Hepatocyte (in vitro differentiated cells): ENCODE data around the gene MICAL3. TPM values are rescaled to one million over a fixed set of nuclear protein-coding genes. Genes with fewer than 3 reads are reported as not detected.
A peak's percentile ranks its signal among the peaks of the same experiment; 100 is the strongest.

Experiments used
- DNase-seq: peaks from one replicate; pipeline ENCODE4 v3.0.0-alpha.2; 2016; ENCODE audit warnings: low spot score
- H2AFZ ChIP-seq: fragments of 200-600 bp; sonication (generic); 2 replicates; pipeline ENCODE4 v1.6.0; 2016; ENCODE audit warnings: antibody characterized with exemption, mild to moderate bottlenecking
- H3K27ac ChIP-seq: fragments of 200-600 bp; sonication (generic); 2 replicates; pipeline ENCODE4 v1.5.1; 2016; ENCODE audit warnings: mild to moderate bottlenecking
- H3K27me3 ChIP-seq: fragments of 200-600 bp; sonication (generic); 2 replicates; pipeline ENCODE4 v1.6.1; 2016
- H3K36me3 ChIP-seq: fragments of 200-600 bp; sonication (generic); replicated peaks from 2 replicates; pipeline ENCODE4 v1.5.1; 2016; ENCODE audit warnings: low read depth; ENCODE audit not compliant: insufficient read depth
- H3K4me1 ChIP-seq: fragments of 200-600 bp; sonication (generic); 2 replicates; pipeline ENCODE4 v1.5.1; 2016; ENCODE audit warnings: mild to moderate bottlenecking, moderate library complexity; ENCODE audit not compliant: insufficient read depth
- H3K4me2 ChIP-seq: fragments of 200-600 bp; sonication (generic); 2 replicates; pipeline ENCODE4 v1.6.0; 2016
- H3K4me3 ChIP-seq: fragments of 200-600 bp; sonication (generic); 2 replicates; pipeline ENCODE4 v1.5.1; 2016; ENCODE audit warnings: mild to moderate bottlenecking
- H3K79me2 ChIP-seq: fragments of 200-600 bp; sonication (generic); 2 replicates; pipeline ENCODE4 v1.6.0; 2017; ENCODE audit warnings: mild to moderate bottlenecking
- H3K9me2 ChIP-seq: fragments of 200-600 bp; sonication (generic); replicated peaks from 2 replicates; pipeline ENCODE4 v1.6.0; 2017; ENCODE audit warnings: mild to moderate bottlenecking; ENCODE audit not compliant: insufficient read depth
- H3K9me3 ChIP-seq: fragments of 200-600 bp; sonication (generic); 2 replicates; pipeline ENCODE4 v1.5.1; 2016; ENCODE audit warnings: low read depth, mild to moderate bottlenecking
- H4K20me1 ChIP-seq: fragments of 200-600 bp; sonication (generic); 2 replicates; pipeline ENCODE4 v1.6.0; 2016; ENCODE audit warnings: mild to moderate bottlenecking; ENCODE audit not compliant: insufficient read depth, poor library complexity, severe bottlenecking
- CTCF ChIP-seq: fragments of 200-600 bp; sonication (generic); IDR thresholded peaks from 2 replicates; pipeline ENCODE4 v1.5.1; 2016; ENCODE audit warnings: antibody characterized with exemption, mild to moderate bottlenecking; ENCODE audit not compliant: poor library complexity
- EZH2 ChIP-seq: fragments of 200-600 bp; sonication (generic); IDR thresholded peaks from 2 replicates; pipeline ENCODE4 v1.6.1; 2016; ENCODE audit warnings: antibody characterized with exemption, mild to moderate bottlenecking, borderline replicate concordance
- EZH2phosphoT487 ChIP-seq: fragments of 200-600 bp; sonication (generic); IDR thresholded peaks from one replicate; pipeline ENCODE4 v1.6.1; 2018; ENCODE audit warnings: antibody characterized with exemption, mild to moderate bottlenecking, low read depth, moderate library complexity; ENCODE audit not compliant: unreplicated experiment, severe bottlenecking
- WGBS: methylation state at CpG from one replicate; pipeline ENCODE4 v1.1.6; 2016; ENCODE audit warnings: low lambda C conversion rate; ENCODE audit errors: missing lambda C conversion rate; 5-methylcytosine and 5-hydroxymethylcytosine counted together
- polyA plus RNA-seq: library from polyadenylated mRNA; unstranded; fragments of >200 nt; fragmentation: Nextera tagmentation; extraction: Ambion mirVana; gene quantifications from 2 replicates; pipeline ENCODE4 v1.2.1, GENCODE V29; 2016
- total RNA-seq: library from RNA; depleted of rRNA; stranded (reverse); fragments of >200 nt; gene quantifications from 2 replicates; pipeline ENCODE4 v1.2.3, GENCODE V29; 2014

MICAL3 gene
- total and polyA plus RNA-seq, 2 experiments from 2014 or later, result 4.6 to 22.7 TPM

GRCh38 chr22:17910561-17911311 is 113.6 kb downstream of the MICAL3 start:
- Histone ChIP-seq H3K79me2 (peaks cover 69% of the 10 kb centered on the region), H4K20me1 (no peaks in the 10 kb centered on the region), H3K4me2 (peak overlapping the region; percentile 59), H3K4me3 (no peak overlapping the region), H3K27ac (peak overlapping the region; percentile 83), H2AFZ (no peak overlapping the region), H3K4me1 (peaks cover 12% of the 10 kb centered on the region), H3K9me3 (no peaks in the 10 kb centered on the region), H3K36me3 (no peaks in the 10 kb centered on the region), H3K9me2 (no peaks in the 10 kb centered on the region), H3K27me3 (no peaks in the 10 kb centered on the region)
- WGBS, result 40% methylated on average over 12 of the region's 12 CpGs
- peak; percentile 81 for DNase-seq
- TF ChIP-seq EZH2phosphoT487, result no peak
- TF ChIP-seq CTCF, result peak; percentile 53

GRCh38 chr22:17907748-17908051 is 116.7 kb downstream of the MICAL3 start:
- Histone ChIP-seq H3K27me3 (no peaks in the 10 kb centered on the region), H3K4me3 (no peak overlapping the region), H3K9me2 (no peaks in the 10 kb centered on the region), H3K27ac (no peak overlapping the region), H3K36me3 (no peaks in the 10 kb centered on the region), H2AFZ (no peak overlapping the region), H4K20me1 (no peaks in the 10 kb centered on the region), H3K79me2 (peaks cover 40% of the 10 kb centered on the region), H3K9me3 (no peaks in the 10 kb centered on the region), H3K4me1 (peaks cover 12% of the 10 kb centered on the region), H3K4me2 (no peak overlapping the region)
- no peak for TF ChIP-seq CTCF
- TF ChIP-seq EZH2, result no peak
- TF ChIP-seq EZH2phosphoT487, result no peak
- 91% methylated on average over 9 of the region's 9 CpGs for WGBS
- DNase-seq, result no peak

- no peaks in the 10 kb centered on the region for H3K36me3 ChIP-seq
- no peak overlapping the region for H3K27ac ChIP-seq
- H3K9me2 ChIP-seq, result no peaks in the 10 kb centered on the region
- no peak overlapping the region for H2AFZ ChIP-seq
- H3K79me2 ChIP-seq, result peaks cover 35% of the 10 kb centered on the region
- H4K20me1 ChIP-seq, result no peaks in the 10 kb centered on the region
- 83% methylated on average over 16 of the region's 16 CpGs for WGBS
- H3K4me1 ChIP-seq, result peaks cover 12% of the 10 kb centered on the region
- H3K9me3 ChIP-seq, result no peaks in the 10 kb centered on the region
- no peak overlapping the region for H3K4me2 ChIP-seq
- DNase-seq, result no peak
- no peaks in the 10 kb centered on the region for H3K27me3 ChIP-seq
- TF ChIP-seq CTCF (no peak), EZH2phosphoT487 (no peak), EZH2 (no peak)
- H3K4me3 ChIP-seq, result no peak overlapping the region
Observed at GRCh38 chr22:17906978-17907747, 117.2 kb downstream of the MICAL3 start.
